H9 (cell line): ENCODE data around the gene SIRT7. TPM values are rescaled to one million over a fixed set of nuclear protein-coding genes. Genes with fewer than 3 reads are reported as not detected.

ENCODE experiments used
- DNase-seq: peaks from one replicate; pipeline ENCODE4 v3.0.0-alpha.2; 2017
- H2AFZ ChIP-seq: one replicate; pipeline ENCODE4 v1.6.1; 2013; ENCODE audit warnings: mild to moderate bottlenecking, low read length, control low read depth, moderate library complexity
- H2AK5ac ChIP-seq: 2 replicates; pipeline ENCODE4 v1.6.1; 2013; ENCODE audit warnings: low read length, control low read depth, mixed read lengths; ENCODE audit not compliant: insufficient read length
- H2BK120ac ChIP-seq: one replicate; pipeline ENCODE4 v1.6.1; 2013; ENCODE audit warnings: low read depth, mild to moderate bottlenecking, low read length, control low read depth, inconsistent platforms; ENCODE audit not compliant: poor library complexity, severe bottlenecking
- H2BK12ac ChIP-seq: 2 replicates; pipeline ENCODE4 v1.6.1; 2013; ENCODE audit warnings: low read length, control low read depth, mixed read lengths, low read depth; ENCODE audit not compliant: insufficient read length
- H2BK15ac ChIP-seq: 2 replicates; pipeline ENCODE4 v1.6.1; 2013; ENCODE audit warnings: low read depth, low read length, control low read depth
- H2BK20ac ChIP-seq: one replicate; pipeline ENCODE4 v1.6.1; 2013; ENCODE audit warnings: low read depth, mild to moderate bottlenecking, low read length, control low read depth, inconsistent platforms; ENCODE audit not compliant: poor library complexity, severe bottlenecking
- H2BK5ac ChIP-seq: 2 replicates; pipeline ENCODE4 v1.6.1; 2013; ENCODE audit warnings: low read length, control low read depth, mixed read lengths; ENCODE audit not compliant: insufficient read length
- H3K14ac ChIP-seq: 2 replicates; pipeline ENCODE4 v1.6.1; 2013; ENCODE audit warnings: low read length, control low read depth; ENCODE audit not compliant: insufficient read depth
- H3K18ac ChIP-seq: 2 replicates; pipeline ENCODE4 v1.6.1; 2013; ENCODE audit warnings: low read depth, mild to moderate bottlenecking, mixed read lengths, low read length, control low read depth; ENCODE audit not compliant: insufficient read length
- H3K23ac ChIP-seq: 2 replicates; pipeline ENCODE4 v1.6.1; 2013; ENCODE audit warnings: low read length, control low read depth, mixed read lengths, low read depth; ENCODE audit not compliant: insufficient read length
- H3K23me2 ChIP-seq: 2 replicates; pipeline ENCODE4 v1.6.1; 2013; ENCODE audit warnings: low read depth, mild to moderate bottlenecking, mixed read lengths, low read length, control low read depth; ENCODE audit not compliant: insufficient read length, poor library complexity, severe bottlenecking
- H3K27ac ChIP-seq: 2 replicates; pipeline ENCODE4 v1.5.1; 2013; ENCODE audit warnings: low read length, control low read depth, mixed read lengths, low read depth; ENCODE audit not compliant: insufficient read length
- H3K27me3 ChIP-seq: 2 replicates; pipeline ENCODE4 v1.6.1; 2013; ENCODE audit warnings: low read length, control low read depth, inconsistent platforms; ENCODE audit not compliant: insufficient read depth
- H3K4ac ChIP-seq: 2 replicates; pipeline ENCODE4 v1.6.1; 2013; ENCODE audit warnings: low read depth, mild to moderate bottlenecking, control low read depth, inconsistent platforms, low read length, moderate library complexity
- H3K4me1 ChIP-seq: 2 replicates; pipeline ENCODE4 v1.6.1; 2013; ENCODE audit warnings: low read length, control low read depth, inconsistent platforms; ENCODE audit not compliant: insufficient read depth
- H3K4me2 ChIP-seq: 2 replicates; pipeline ENCODE4 v1.6.1; 2013; ENCODE audit warnings: low read length, control low read depth, mixed read lengths; ENCODE audit not compliant: insufficient read length, insufficient read depth
- H3K56ac ChIP-seq: 2 replicates; pipeline ENCODE4 v1.6.1; 2013; ENCODE audit warnings: low read depth, mild to moderate bottlenecking, mixed read lengths, low read length, control low read depth; ENCODE audit not compliant: insufficient read length
- H3K79me1 ChIP-seq: 2 replicates; pipeline ENCODE4 v1.6.1; 2013; ENCODE audit warnings: low read depth, mild to moderate bottlenecking, moderate library complexity, low read length, control low read depth, inconsistent platforms; ENCODE audit not compliant: insufficient read depth, poor library complexity, severe bottlenecking
- H3K79me2 ChIP-seq: 2 replicates; pipeline ENCODE4 v1.6.1; 2013; ENCODE audit warnings: low read length, control low read depth, inconsistent platforms; ENCODE audit not compliant: insufficient read depth
- H3K9ac ChIP-seq: 2 replicates; pipeline ENCODE4 v1.6.1; 2013; ENCODE audit warnings: low read length, control low read depth, mixed read lengths; ENCODE audit not compliant: insufficient read length; ENCODE audit errors: extremely low read depth
- H3K9me3 ChIP-seq: one replicate; pipeline ENCODE4 v1.6.1; 2013; ENCODE audit warnings: low read depth, low read length, inconsistent platforms; ENCODE audit not compliant: control insufficient read depth
- H3T11ph ChIP-seq: one replicate; pipeline ENCODE4 v1.6.1; 2013; ENCODE audit warnings: mild to moderate bottlenecking, low read length, control low read depth, inconsistent platforms
- H4K20me1 ChIP-seq: one replicate; pipeline ENCODE4 v1.6.1; 2013; ENCODE audit not compliant: control insufficient read depth, insufficient read length, insufficient read depth
- H4K5ac ChIP-seq: 2 replicates; pipeline ENCODE4 v1.6.1; 2013; ENCODE audit warnings: low read depth, mild to moderate bottlenecking, mixed read lengths, low read length, control low read depth; ENCODE audit not compliant: insufficient read length
- H4K8ac ChIP-seq: replicated peaks from 2 replicates; pipeline ENCODE4 v1.6.1; 2013; ENCODE audit warnings: low read length, control low read depth, mixed read lengths, low read depth; ENCODE audit not compliant: insufficient read length
- H4K91ac ChIP-seq: 2 replicates; pipeline ENCODE4 v1.6.1; 2013; ENCODE audit warnings: low read depth, mild to moderate bottlenecking, moderate library complexity, mixed read lengths, low read length, control low read depth; ENCODE audit not compliant: insufficient read length
- H3K27ac Mint-ChIP-seq, 3 experiments: 2 replicates in 2 of 3; 3 replicates in 1 of 3; pipeline ENCODE4 v1.8.0; 2020 to 2021; ENCODE audit warnings: mixed read lengths in 3 of 3, mild to moderate bottlenecking in 1 of 3, moderate library complexity in 1 of 3
- H3K27me3 Mint-ChIP-seq: 2 replicates; pipeline ENCODE4 v1.8.0; 2021; ENCODE audit warnings: low read depth, mild to moderate bottlenecking, moderate library complexity, mixed read lengths
- H3K36me3 Mint-ChIP-seq, 3 experiments: 2 replicates in 2 of 3; 3 replicates in 1 of 3; pipeline ENCODE4 v1.8.0; 2020 to 2021; ENCODE audit warnings: low read depth in 3 of 3, mixed read lengths in 3 of 3; ENCODE audit not compliant: insufficient read depth in 1 of 3
- H3K4me1 Mint-ChIP-seq, 2 experiments: 2 replicates each; pipeline ENCODE4 v1.8.0; 2020; ENCODE audit warnings: mixed read lengths in 2 of 2
- H3K4me3 Mint-ChIP-seq, 2 experiments: 2 replicates in 1 of 2; 3 replicates in 1 of 2; pipeline ENCODE4 v1.8.0; 2020 to 2021; ENCODE audit warnings: mild to moderate bottlenecking in 2 of 2, mixed read lengths in 2 of 2, moderate library complexity in 1 of 2
- H3K9me3 Mint-ChIP-seq, 2 experiments: 2 replicates in 1 of 2; 3 replicates in 1 of 2; pipeline ENCODE4 v1.8.0; 2020; ENCODE audit warnings: mild to moderate bottlenecking in 2 of 2, mixed read lengths in 2 of 2, moderate library complexity in 1 of 2
- WGBS: extraction: QIAGEN DNeasy Blood & Tissue Kit; methylation state at CpG from one replicate; pipeline ENCODE4 v1.1.7; 2013; ENCODE audit warnings: missing lambda C conversion rate, low lambda C conversion rate, mixed read lengths; ENCODE audit not compliant: insufficient read length; ENCODE audit errors: extremely low coverage; 5-methylcytosine and 5-hydroxymethylcytosine counted together
- total RNA-seq: library from RNA; stranded (reverse); gene quantifications from 2 replicates; pipeline ENCODE4 v1.2.1, GENCODE V29; 2021
- TF ChIP-seq, protein P1 (sequence below): fragments of 200-600 bp; sonication (generic); conservative IDR thresholded peaks from 3 replicates; pipeline ENCODE4 v1.8.0; 2021; ENCODE audit warnings: antibody characterized with exemption, mild to moderate bottlenecking

SIRT7 gene
- total RNA-seq, 1 experiment from 2014 or later = 29.7 TPM

DNA sequence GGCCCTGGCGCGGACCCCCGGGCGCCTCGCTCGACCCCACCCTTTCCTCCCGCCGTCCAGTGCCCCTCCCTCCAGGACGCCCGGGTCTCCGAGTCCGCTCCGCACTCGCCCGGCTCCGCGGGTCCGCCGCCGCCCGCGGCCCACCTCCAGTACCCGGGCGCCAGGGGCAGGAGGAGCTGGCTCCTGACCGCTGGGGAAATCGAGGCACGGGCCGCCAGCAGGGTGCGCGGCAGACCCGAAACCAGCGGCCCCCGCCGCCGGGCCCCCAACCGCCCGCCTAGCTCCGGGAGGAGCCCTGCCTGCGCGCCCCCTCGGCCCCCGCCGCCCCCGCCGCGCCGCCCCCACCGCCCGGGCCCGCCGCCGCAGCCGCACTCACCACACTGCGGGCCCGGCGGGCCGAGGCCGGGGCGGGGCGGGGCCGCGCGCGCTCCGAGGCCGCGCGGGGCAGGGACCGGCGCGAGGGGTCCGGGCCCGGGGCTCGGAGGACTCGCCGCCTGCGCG lies 9.2 kb upstream of the SIRT7 start:
- no peak overlapping the region for H3T11ph ChIP-seq
- no peak overlapping the region for H2AFZ ChIP-seq
- H2AK5ac ChIP-seq = no peak overlapping the region
- peak overlapping the region; percentile 15 for H3K4me2 ChIP-seq
- peaks cover 11% of the 10 kb centered on the region for H3K23me2 ChIP-seq
- peaks cover 2% of the 10 kb centered on the region for H3K79me1 ChIP-seq
- H3K4me1 ChIP-seq = peaks cover 3% of the 10 kb centered on the region; the same call in 1 of the 2 replicates
- peaks cover 16% of the 10 kb centered on the region; the same call in 1 of the 2 replicates for H3K79me2 ChIP-seq
- H3K18ac ChIP-seq = no peak overlapping the region
- H3K27ac Mint-ChIP-seq = no peak overlapping the region
- TF ChIP-seq, protein P1, sequence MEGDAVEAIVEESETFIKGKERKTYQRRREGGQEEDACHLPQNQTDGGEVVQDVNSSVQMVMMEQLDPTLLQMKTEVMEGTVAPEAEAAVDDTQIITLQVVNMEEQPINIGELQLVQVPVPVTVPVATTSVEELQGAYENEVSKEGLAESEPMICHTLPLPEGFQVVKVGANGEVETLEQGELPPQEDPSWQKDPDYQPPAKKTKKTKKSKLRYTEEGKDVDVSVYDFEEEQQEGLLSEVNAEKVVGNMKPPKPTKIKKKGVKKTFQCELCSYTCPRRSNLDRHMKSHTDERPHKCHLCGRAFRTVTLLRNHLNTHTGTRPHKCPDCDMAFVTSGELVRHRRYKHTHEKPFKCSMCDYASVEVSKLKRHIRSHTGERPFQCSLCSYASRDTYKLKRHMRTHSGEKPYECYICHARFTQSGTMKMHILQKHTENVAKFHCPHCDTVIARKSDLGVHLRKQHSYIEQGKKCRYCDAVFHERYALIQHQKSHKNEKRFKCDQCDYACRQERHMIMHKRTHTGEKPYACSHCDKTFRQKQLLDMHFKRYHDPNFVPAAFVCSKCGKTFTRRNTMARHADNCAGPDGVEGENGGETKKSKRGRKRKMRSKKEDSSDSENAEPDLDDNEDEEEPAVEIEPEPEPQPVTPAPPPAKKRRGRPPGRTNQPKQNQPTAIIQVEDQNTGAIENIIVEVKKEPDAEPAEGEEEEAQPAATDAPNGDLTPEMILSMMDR = no peak
- no peak overlapping the region for H3K23ac ChIP-seq
- no peak overlapping the region for H2BK12ac ChIP-seq
- no peak overlapping the region for H3K4ac ChIP-seq
- no peak overlapping the region for H2BK20ac ChIP-seq
- no peak overlapping the region for H4K5ac ChIP-seq
- H3K27ac ChIP-seq = no peak overlapping the region
- DNase-seq = no peak
- H2BK5ac ChIP-seq = no peak overlapping the region
- H2BK120ac ChIP-seq = no peak overlapping the region
- no peak overlapping the region for H4K8ac ChIP-seq
- no peaks in the 10 kb centered on the region for H3K9me3 Mint-ChIP-seq
- no peaks in the 10 kb centered on the region for H4K20me1 ChIP-seq
- H3K9ac ChIP-seq = peak overlapping the region; percentile 38
- H3K4me3 Mint-ChIP-seq = peak overlapping the region; percentile 72 to 79; a peak in 4 of 5 replicates
- peaks cover 31 to 39% of the 10 kb centered on the region in 2 experiments for H3K4me1 Mint-ChIP-seq
- no CpG with 5 or more reads among the region's 78 CpGs for WGBS
- H3K27me3 Mint-ChIP-seq = peaks cover 20% of the 10 kb centered on the region
- no peaks in the 10 kb centered on the region; the same call in 1 of the 2 replicates for H3K27me3 ChIP-seq
- no peak overlapping the region for H2BK15ac ChIP-seq
- H3K14ac ChIP-seq = no peak overlapping the region
- H3K56ac ChIP-seq = no peak overlapping the region
- H4K91ac ChIP-seq = no peak overlapping the region
- H3K36me3 Mint-ChIP-seq = peaks cover 4 to 7% (median 5%) of the 10 kb centered on the region in 3 experiments; a peak in 6 of 7 replicates
- H3K9me3 ChIP-seq = no peaks in the 10 kb centered on the region
